OCI-LY3 (cell line): ENCODE data around the gene PRDX3.

Source experiments
- CTCF ChIP-seq: fragments of 200-600, 300-600 bp; sonication (generic); IDR thresholded peaks from 2 replicates; pipeline ENCODE4 v1.5.1; 2014; ENCODE audit warnings: antibody characterized with exemption, low read length, low read depth
- EZH2phosphoT487 ChIP-seq: fragments of 200-600 bp; shearing (Covaris generic); IDR thresholded peaks from 2 replicates; pipeline ENCODE4 v1.6.1; 2018; ENCODE audit warnings: antibody characterized with exemption, mixed run types, low read depth

GRCh38 chr10:119189811-119190282 lies 11.2 kb upstream of the PRDX3 start:
- TF ChIP-seq CTCF = no peak
- TF ChIP-seq EZH2phosphoT487 = no peak
